Endothelial cell of umbilical vein (primary cell): ENCODE data around the gene SPEF1.

Source experiments
- POLR2A ChIP-seq: IDR thresholded peaks from 2 replicates; pipeline ENCODE4 v1.6.1; 2012; ENCODE audit warnings: low read depth, mild to moderate bottlenecking, control low read depth, low read length
- TF ChIP-seq, protein P1 (sequence below), 2 donors: IDR thresholded peaks; 1 replicate in 1 of 2; 2 replicates in 1 of 2; pipeline ENCODE4 v1.5.1; 2011; ENCODE audit warnings: low read length in 2 of 2, mild to moderate bottlenecking in 2 of 2, moderate library complexity in 2 of 2, control low read depth in 1 of 2, inconsistent platforms in 1 of 2, low read depth in 1 of 2; ENCODE audit not compliant: insufficient read depth in 1 of 2; ENCODE audit errors: extremely low read depth in 1 of 2
- TF ChIP-seq, protein P2 (sequence below): IDR thresholded peaks from 2 replicates; pipeline ENCODE4 v1.6.1; 2011; ENCODE audit not compliant: insufficient read depth, insufficient read length

DNA sequence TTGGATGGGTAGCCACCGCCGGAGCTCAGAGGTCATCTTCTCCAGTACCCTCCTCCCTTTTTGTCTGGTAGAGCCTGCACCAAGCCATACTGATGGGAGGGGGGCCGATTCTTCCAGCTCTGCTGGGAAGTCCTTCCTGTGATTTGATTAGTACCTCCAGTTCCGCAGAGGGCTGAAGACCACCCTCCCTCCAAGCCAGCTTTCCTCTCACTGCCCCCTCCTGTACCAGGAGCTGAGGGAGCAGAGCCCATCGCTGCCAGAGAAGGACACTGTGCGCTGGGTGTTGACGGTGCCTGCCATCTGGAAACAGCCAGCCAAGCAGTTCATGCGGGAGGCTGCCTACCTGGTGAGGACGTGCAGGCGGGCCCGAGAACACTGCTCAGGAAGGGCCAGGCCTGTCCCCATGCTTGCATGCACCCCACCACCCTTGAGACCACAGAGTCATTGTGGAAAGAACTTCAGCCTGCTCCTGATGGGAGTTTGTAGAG is 35.5 kb downstream of the SPEF1 start:
- TF ChIP-seq, protein P1, sequence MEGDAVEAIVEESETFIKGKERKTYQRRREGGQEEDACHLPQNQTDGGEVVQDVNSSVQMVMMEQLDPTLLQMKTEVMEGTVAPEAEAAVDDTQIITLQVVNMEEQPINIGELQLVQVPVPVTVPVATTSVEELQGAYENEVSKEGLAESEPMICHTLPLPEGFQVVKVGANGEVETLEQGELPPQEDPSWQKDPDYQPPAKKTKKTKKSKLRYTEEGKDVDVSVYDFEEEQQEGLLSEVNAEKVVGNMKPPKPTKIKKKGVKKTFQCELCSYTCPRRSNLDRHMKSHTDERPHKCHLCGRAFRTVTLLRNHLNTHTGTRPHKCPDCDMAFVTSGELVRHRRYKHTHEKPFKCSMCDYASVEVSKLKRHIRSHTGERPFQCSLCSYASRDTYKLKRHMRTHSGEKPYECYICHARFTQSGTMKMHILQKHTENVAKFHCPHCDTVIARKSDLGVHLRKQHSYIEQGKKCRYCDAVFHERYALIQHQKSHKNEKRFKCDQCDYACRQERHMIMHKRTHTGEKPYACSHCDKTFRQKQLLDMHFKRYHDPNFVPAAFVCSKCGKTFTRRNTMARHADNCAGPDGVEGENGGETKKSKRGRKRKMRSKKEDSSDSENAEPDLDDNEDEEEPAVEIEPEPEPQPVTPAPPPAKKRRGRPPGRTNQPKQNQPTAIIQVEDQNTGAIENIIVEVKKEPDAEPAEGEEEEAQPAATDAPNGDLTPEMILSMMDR (IDR thresholded peaks at IDR 0.05; ENCODE audit: extremely low read depth in 1 of 2, insufficient read depth in 1 of 2, low read depth in 1 of 2, low read length in 2 of 2) = no peak
- TF ChIP-seq, protein P2, sequence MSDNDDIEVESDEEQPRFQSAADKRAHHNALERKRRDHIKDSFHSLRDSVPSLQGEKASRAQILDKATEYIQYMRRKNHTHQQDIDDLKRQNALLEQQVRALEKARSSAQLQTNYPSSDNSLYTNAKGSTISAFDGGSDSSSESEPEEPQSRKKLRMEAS = no peak
- no peak for TF ChIP-seq POLR2A
